A204.1 (cell line): ENCODE results near the gene LMTK2.

ENCODE experiments used
- FAIRE-seq: peaks from 2 replicates; lab custom pipeline; 2012; peaks lifted over from hg19 to GRCh38; lab: Jason Lieb, UNC

Gene LMTK2

DNA sequence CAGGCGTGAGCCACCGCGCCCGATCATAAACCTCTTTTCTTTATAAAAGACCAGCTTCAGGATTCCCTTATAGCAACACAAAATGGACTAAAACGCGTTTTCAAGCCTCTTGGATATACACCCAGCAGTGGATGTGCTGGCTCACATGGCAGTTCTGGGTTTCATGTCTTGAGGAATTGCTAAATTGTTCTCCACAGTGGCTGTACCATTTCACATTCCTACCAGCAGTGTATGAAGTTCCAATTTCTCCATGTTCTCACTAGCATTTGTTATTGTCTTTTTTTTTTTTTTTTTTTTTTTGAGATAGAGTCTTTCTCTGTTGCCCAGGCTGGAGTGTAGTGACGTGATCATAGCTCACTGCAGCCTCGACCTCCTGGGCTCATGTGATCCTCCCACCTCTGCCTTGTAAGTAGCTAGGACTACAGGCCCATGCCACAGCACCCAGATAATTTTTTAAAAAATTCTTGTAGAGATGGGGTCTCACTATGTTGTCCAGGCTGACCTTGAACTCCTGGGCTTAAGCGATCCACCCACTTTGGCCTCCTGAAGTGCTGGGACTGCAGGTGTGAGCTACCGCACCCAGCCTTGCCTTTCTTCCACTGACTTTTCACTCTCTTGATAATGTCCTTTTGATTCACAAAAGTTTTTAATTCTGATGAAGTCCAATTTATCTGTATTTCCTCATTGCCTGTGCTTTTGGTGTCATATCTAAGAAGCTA is 127.9 kb downstream of the LMTK2 start:
- FAIRE-seq, result no peak

DNA sequence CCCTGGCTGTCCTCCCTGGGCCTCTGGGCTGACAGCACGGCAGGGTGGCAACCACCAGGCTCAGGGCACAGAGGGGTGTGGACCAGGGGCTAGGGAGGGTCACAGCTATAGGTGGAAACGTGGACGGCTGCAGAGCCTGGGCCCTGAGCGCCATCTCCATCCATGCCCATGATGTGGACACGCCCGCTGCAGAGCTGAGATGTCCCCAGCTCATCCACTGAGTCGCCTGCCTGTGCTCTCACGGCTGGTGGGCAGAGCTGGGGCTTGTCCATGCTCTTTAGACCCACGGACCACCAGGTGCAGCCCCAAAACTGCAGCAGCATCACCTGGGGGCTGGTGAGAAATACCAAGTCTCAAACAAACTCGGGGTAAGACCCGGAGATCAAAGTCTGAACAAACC is 129.2 kb downstream of the LMTK2 start:
- FAIRE-seq, result no peak

DNA sequence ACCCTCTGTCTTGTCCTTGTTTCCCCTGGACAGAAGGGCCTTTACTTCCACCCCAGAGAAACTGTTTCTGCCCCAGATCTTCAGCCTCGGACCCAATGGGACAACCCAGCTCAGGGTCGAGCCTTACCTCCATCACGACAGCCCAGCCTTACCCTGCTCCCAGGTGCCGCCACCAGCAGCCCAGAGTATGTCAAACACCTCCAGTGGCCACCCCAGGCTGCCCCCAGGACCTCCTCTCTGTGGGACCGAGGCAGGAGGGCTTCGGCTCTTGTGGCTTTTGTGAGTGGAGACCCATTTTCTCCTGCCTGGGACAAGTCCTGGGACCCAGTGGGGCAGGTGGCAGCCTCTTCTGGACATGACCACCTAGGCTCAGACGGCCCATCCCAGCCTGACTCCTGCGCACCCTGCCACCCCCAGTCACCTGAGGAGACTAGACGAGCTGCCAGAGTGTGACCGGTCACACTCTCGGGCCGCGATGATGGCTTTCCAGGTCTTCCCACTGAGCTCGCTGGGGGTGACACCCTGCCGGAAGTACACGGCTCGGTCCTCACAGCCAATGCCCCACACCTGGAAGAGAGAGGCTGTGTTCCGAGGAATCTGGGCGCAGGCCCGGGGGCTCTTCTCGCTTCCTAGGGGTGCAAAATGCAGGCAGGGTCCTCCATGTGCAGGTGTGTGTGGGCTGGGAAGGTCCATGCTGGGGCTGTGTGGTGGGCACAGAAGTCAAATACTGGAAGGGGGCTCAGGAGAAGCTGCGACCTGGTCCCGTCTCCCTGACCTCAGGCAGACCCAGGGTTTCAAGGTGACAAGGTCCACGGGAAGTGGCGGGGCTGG is 129.9 kb downstream of the LMTK2 start:
- no peak for FAIRE-seq

- no peak for FAIRE-seq
Observed at GRCh38 chr7:98238076-98238475, 131.4 kb downstream of the LMTK2 start.

DNA sequence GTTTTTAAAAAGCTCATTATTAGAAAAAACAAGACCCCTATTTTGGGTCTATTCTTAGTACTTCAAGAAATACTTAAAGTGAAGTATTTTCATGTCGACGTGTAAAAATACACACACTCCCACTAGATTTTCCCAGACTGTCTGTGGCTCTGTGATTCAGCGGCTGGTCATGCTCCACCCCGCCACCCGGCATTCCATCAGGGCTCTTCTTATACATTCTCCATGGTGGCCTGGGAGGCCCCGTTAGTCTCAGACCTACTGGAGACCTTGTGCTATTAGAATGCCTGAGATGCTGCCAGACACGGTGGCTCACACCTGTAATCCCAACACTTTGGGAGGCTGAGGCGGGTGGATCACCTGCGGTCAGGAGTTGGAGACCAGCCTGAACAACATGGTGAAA is 132.3 kb downstream of the LMTK2 start:
- no peak for FAIRE-seq

GRCh38 chr7:98240961-98241673 is 134.5 kb downstream of the LMTK2 start:
- FAIRE-seq, result no peak

DNA sequence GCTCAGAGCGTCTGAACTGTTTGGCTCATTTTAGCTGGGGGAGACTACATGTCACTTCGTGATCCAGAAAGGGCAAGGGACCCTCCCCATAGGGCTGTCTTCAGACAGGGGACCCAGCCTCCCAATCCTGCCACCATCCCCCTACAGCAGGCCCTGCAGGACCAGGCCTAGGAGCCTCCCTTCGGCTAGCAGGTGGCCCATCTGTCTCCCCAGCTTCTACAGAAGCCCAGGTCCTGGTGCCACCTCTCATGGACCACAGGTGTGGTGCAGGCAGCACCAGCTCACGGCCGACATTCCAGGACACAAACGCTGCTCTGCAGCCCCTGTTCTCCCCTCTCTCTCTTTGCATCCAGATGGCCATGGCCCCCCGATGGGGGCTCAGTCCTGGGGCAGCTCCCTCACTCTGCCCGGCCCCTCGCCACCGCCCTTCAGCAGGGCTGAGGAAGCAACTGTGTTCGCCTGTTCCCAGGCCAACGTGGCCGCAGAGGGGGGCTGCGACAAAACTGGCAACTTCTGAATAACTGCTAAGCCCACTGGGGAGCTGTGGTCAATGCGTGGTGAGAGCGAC is 135.1 kb downstream of the LMTK2 start:
- FAIRE-seq, result no peak

DNA sequence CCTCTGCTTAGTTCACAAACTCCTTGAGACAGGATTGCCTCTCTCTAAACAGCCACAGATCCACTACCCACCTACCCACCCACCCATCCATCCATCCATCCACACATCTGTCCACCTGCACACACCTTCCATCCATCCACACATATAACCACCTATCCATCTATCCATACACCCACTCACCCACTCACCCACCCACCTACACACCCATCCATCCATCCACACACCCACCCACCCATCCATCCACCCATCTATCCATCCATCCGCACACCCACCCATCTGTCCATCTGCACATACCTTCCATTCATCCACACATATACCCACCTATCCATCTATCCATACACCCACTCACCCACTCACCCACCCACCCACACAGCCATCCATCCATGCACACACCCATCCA is 135.7 kb downstream of the LMTK2 start:
- no peak for FAIRE-seq

GRCh38 chr7:98242934-98243333 is 136.3 kb downstream of the LMTK2 start:
- FAIRE-seq, result no peak

DNA sequence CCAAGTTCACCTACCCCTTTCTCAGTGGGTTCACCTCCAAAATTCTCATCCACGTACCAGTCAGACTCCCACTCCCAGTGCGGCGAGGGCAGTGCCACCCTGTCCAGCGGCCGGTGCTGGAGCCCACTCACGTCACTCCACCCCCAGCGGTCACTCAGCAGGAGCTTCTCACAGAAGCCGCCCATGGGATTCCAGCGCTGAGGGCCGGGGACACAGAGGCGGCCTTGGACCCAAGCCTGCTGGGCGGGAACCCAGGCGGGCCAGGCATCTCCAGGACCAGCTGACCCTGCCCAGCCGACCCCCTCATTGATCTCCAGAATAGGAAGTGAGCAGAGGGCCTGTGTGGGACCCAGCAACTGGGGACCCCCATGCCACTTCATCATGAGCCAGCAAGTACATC is 138.2 kb downstream of the LMTK2 start:
- no peak for FAIRE-seq

DNA sequence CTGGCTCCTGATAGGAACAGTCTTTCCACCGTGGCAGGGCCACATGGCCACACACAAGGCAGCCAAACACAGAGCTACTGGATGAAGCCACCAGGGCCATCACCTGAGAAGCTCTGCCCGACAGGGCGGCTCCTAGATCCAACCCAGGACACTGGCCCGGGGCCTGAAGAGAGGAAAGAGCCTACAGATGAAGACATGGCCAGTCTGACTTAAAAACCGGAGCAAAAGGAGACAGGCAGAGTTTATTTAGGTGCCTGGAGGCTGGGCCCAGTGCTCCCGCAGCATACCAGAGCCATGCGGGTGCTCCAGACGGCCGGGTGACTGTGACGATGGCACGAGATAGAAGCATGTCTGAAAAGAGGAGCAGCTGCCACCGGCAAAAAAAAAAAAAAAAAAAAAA is 141.5 kb downstream of the LMTK2 start:
- no peak for FAIRE-seq

DNA sequence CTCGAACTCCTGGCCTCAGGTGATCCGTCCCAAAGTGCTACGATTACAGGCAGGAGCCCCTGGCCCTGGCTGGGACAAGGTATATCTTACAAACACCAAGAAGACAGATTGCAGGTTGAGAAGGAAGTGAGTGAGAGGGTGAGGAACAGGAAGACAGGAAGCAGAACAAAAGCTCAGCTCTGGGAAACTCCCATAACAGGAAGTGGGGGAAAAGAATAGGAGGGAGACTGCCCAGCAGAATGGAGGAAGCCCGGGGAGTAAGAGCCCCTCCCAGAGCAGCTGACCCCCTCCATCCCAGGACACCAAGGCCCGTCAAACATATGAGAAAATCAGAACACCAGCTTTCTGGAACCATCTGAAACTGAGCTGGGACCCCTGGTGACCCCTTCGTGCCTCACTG is 142.4 kb downstream of the LMTK2 start:
- FAIRE-seq, result no peak

DNA sequence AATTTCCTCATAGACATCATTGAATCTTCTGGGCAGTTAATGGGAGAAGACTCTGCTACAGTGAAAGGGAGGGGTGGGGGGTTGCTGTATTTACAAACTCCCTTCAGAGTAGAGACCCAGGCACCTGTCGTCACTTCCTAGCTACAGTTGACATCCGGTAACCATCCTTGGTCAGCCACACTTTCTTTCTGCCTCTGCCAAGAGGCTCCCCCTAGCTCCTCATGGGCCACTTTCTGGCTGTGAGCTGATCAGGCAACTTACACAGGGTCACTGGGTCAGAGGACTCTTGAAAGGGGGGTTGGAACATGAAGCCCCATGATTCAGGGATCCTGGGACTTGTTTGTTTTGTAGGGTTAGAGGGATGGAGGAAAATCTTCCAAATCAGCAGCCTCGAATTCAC is 144.1 kb downstream of the LMTK2 start:
- FAIRE-seq, result no peak

GRCh38 chr7:98251231-98251600 is 144.6 kb downstream of the LMTK2 start:
- no peak for FAIRE-seq

- FAIRE-seq, result no peak
Observed at GRCh38 chr7:98251601-98252424, 145.2 kb downstream of the LMTK2 start, which contains the start of gene TECPR1. TECPR1 (minus strand) TSS chr7:98252232; CDS start chr7:98246146, 6,086 bp downstream.

DNA sequence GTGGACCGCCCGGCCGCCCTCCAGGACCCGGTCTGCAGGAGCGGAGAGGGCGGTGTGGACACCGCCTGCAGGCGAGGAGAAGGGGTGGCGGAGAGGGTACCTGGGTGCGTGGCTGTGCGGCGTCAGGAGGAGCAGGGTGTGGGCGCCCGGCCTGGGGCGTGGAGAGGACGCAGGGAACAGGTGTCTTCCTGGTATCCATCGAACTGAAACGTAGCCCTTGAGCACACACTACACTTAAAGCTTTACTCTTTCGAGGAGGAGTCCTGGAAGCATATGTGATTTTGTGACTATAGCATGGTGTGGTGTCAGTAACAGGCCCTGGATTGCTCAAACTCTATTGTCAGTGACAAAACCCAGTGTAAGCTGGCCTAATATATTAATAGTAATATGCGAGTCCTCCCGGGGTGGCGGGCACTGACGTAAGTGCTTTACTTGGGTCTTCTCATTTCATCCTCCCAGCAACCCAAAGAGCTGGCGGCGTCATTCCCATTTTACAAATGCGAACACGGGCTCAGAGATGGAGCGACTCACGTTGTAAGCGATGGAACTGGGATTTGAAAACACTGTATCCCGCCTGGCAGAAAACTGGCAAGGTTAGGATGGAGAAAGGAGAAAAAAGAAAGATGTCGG is 145.9 kb downstream of the LMTK2 start:
- FAIRE-seq, result no peak

DNA sequence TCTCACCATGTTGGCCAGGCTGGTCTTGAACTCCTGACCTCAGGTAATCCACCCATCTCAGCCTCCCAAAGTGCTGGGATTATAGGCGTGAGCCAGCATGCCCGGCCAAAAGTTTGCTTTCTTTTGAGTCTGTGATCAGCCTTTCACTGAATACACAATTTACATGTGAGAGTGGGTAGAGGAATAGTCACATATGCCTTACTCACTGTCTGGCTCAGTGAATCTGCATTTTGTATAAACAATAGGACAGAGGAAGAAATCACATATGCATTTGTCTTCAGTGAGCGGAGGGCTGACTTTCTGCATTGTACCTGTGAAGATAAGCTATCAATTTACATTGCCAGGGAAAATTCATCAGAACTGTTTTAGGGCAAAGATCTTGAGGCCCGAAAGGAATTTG is 147.9 kb downstream of the LMTK2 start:
- no peak for FAIRE-seq

GRCh38 chr7:98254951-98255610 is 148.4 kb downstream of the LMTK2 start:
- no peak for FAIRE-seq

DNA sequence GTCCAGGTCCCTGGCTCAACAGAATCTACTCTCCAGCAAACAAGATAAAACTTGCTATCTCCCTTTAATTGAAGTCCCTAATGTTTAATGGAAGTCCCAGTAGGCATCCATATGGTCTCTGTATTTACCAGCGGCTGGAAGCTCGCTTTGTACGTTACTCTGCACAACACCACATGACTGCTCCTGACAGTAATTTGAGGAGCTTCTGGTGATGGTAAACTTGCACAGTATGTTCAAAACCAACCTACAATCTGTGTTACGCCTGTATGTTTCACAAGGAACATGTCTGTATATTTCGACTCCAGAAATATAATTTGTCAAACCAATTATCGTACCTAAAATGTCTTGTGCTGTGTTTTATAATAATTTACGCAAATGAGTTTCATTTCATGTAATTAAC is 149.8 kb downstream of the LMTK2 start:
- FAIRE-seq, result no peak

- FAIRE-seq, result no peak
Observed at GRCh38 chr7:98257701-98258100, 151.0 kb downstream of the LMTK2 start.
